ENCODE measurements around the gene ALG14.
A peak's percentile ranks its signal among the peaks of the same experiment; 100 is the strongest.
"Not testable (repeated sequence)": the region's sequence is repeated elsewhere in the genome, so short reads cannot be mapped to it uniquely, and the experiment has no call there.

Gene ALG14

GRCh38 chr1:95041491-95042165 is 31.1 kb downstream of the ALG14 start:
- peak; percentile 48 for DNase-seq

- no peak for DNase-seq
These were observed 32.7 kb downstream of the ALG14 start for GRCh38 chr1:95040032-95040525.

GRCh38 chr1:95039360-95040031 is 33.3 kb downstream of the ALG14 start:
- no peak for DNase-seq

- DNase-seq: no peak
These were observed 37.2 kb downstream of the ALG14 start for GRCh38 chr1:95035536-95035935.

- DNase-seq: no peak
These were observed 38.2 kb downstream of the ALG14 start for GRCh38 chr1:95034506-95034905.

- no peak for DNase-seq
These were observed 38.9 kb downstream of the ALG14 start for GRCh38 chr1:95033843-95034242.

GRCh38 chr1:95029532-95029931 is 43.2 kb downstream of the ALG14 start:
- no peak for DNase-seq

- DNase-seq: no peak
These were observed 43.8 kb downstream of the ALG14 start for GRCh38 chr1:95028954-95029353.

- no peak for DNase-seq
These were observed 45.7 kb downstream of the ALG14 start for GRCh38 chr1:95027046-95027445.

GRCh38 chr1:95023399-95024043 is 49.2 kb downstream of the ALG14 start:
- no peak for DNase-seq

GRCh38 chr1:95022644-95022926 is 50.2 kb downstream of the ALG14 start:
- DNase-seq: no peak

GRCh38 chr1:95021805-95022643 is 50.7 kb downstream of the ALG14 start:
- no peak for DNase-seq

- DNase-seq: no peak
These were observed 51.6 kb downstream of the ALG14 start for GRCh38 chr1:95021119-95021518.

GRCh38 chr1:95019466-95019865 is 53.3 kb downstream of the ALG14 start:
- not testable (repeated sequence) for DNase-seq

GRCh38 chr1:95018602-95019369 is 54.0 kb downstream of the ALG14 start:
- DNase-seq: no peak

GRCh38 chr1:95017775-95018174 is 55.0 kb downstream of the ALG14 start:
- no peak for DNase-seq

- DNase-seq: no peak
These were observed 57.7 kb downstream of the ALG14 start for GRCh38 chr1:95015076-95015475.

GRCh38 chr1:95013950-95014574 is 58.7 kb downstream of the ALG14 start:
- no peak for DNase-seq

GRCh38 chr1:95012389-95012788 is 60.4 kb downstream of the ALG14 start:
- no peak for DNase-seq

- no peak for DNase-seq
These were observed 62.6 kb downstream of the ALG14 start for GRCh38 chr1:95010158-95010557.

- DNase-seq: no peak
These were observed 65.1 kb downstream of the ALG14 start for GRCh38 chr1:95007687-95008086.

- DNase-seq: no peak
These were observed 66.1 kb downstream of the ALG14 start for GRCh38 chr1:95006681-95007080.
